ENCODE measurements around the gene ATP8B3.
"Not testable (repeated sequence)": the region's sequence is repeated elsewhere in the genome, so short reads cannot be mapped to it uniquely, and the experiment has no call there.

ATP8B3 gene

DNA sequence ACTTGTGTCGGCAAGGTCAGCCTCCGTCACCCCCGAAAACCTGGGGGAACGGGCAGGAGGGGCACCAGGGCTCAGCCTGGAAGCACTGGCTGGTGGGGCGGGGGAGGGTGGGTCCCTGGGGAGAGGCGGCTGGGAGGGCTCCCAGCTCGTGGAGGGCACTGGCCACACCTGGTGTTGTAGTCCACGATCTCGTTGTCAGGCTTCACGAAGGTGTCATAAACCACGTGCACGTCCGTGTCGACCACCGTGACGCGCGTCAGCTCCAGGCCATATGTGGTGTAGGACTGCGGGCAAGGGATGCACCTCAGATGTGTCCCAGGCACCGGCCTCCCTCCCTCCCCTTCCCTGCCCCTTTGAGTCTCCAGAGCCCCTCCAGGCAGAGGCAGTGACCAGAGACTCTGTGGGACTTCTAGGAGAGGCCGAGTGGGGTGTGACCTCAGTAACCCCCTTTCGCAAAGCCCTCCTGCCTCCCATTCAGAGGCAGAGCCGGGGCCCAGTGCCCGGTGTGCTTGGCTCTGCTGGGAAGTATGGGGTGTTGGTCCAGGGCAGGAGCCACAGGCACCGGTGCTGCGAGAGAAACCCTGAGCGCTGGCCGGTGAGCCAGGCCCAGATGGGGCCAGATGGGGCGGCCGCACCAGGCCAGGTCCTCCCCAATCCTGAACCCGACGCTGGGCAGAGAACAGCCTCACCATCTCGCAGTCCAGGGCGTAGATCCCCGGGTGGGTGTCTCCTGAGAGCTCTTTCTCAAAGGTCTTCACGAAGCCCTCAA lies 4.6 kb upstream of the ATP8B3 start:
- DNase-seq = no peak

DNA sequence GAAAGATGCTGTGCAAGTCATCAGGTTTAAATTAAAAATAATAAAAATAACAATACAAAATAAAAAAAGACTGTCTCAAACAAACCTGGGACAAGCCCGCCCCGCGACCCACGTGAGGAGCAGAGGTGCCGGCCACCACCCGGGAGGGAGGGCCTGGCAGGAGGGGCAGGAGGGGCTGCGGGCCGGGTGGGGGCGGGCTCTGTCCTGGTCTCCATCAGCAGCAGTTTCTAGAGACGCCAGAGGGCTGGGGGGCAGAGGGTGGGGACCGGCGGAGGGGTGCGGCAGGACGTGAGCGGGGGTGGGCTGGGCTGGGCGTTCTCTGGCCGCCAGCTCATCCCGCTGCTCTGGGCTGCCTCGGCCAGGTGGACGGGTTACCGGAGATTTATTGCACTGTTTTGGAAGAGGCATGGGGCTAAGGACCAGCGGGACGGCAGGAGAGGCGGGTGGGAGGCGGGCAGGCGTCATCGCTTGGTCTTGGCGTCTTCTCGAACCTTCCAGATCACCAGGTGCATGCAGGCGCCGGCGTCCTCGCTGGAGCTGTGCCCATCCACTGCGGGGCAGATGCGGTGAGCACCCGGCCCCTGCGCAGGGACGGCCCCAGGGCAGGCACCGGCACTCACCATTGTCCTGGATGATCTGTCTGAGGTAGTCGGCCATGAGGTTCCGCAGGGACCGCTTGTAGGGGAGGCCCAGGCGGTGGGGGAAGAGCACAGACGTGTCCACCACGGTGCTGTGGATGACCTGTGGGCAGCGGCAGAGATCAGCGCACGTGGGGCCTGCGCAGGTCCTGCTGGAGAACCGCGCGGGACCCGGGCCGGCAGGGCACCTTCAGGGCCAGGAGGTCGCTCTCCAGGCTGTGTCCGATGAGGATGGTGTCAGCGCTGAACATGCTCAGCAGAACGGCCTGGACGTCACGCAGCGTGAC lies 3.8 kb upstream of the ATP8B3 start:
- DNase-seq = no peak

- no peak for DNase-seq
Observed at GRCh38 chr19:1814833-1815604, 2.9 kb upstream of the ATP8B3 start.

DNA sequence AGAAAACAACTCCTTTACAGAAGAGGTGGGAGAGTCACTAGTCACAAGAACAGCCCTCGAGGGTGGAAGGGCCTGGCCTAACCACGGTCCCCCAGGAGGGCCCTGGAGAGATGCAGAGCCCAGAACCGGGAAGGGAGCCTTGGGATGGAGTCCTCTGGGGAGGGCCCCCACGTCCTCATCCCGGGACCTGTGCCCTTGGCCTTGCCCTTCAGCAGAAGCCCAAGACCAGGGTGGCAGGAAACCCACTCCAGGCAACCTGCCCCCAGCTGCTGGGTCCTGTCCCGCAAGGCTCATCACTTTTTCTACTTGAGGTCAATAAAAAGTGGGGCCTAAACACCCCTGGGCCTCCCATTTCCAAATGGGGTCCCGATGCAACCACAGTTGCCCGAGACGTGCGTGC lies 2.3 kb upstream of the ATP8B3 start:
- DNase-seq = no peak

GRCh38 chr19:1813192-1814182 lies 1.4 kb upstream of the ATP8B3 start:
- no peak for DNase-seq

GRCh38 chr19:1812426-1813191 lies 533 bp upstream of the ATP8B3 start:
- DNase-seq = no peak

GRCh38 chr19:1811472-1811894 lies 593 bp downstream of the ATP8B3 start:
- no peak for DNase-seq

GRCh38 chr19:1810439-1811160 lies 1.5 kb downstream of the ATP8B3 start:
- DNase-seq = no peak

- no peak for DNase-seq
Observed at GRCh38 chr19:1809678-1810077, 2.4 kb downstream of the ATP8B3 start.

GRCh38 chr19:1808395-1808731 lies 3.7 kb downstream of the ATP8B3 start:
- no peak for DNase-seq

GRCh38 chr19:1807695-1808394 lies 4.2 kb downstream of the ATP8B3 start:
- no peak for DNase-seq

GRCh38 chr19:1807030-1807694 lies 4.9 kb downstream of the ATP8B3 start:
- no peak for DNase-seq

- DNase-seq = no peak
Observed at GRCh38 chr19:1806184-1807029, 5.7 kb downstream of the ATP8B3 start.

DNA sequence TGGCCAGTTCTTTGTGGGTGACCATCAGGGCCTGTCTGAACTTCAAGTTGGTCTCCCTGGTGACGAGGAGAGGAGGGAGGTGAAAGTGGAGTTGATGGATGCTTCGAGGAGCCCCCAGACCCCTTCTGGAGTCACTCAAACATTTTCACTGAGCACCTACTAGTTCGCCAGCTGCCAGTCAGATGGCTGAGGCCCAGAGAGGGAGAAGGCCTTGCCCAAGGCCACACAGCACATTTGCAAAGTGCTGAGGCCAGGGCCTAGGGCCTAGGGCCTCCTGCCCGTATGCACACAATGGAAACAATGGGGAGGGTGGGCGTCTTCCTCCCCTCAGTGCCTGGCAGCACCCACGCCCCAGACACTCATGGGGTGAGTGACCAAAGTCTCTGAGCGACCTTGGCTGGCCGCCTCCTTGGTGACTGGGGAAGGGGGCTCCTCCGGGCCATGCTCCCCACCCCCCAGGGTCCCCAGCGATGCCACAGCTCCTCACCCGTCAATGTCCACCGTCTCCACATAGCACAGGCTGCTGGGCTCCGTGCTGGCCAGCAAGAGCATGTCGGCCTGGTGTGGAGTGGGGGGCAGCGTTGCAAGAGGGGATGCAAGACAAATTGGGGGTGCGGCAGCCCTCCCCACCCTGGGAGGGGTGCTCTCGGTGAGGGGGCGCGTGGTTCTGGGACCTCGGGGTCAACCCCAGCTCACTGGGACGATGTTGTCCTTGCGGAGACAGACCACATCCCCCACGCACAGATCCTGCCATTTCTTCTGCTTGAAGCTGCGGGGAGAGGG lies 6.5 kb downstream of the ATP8B3 start:
- DNase-seq = no peak

- no peak for DNase-seq
Observed at GRCh38 chr19:1804858-1805257, 7.2 kb downstream of the ATP8B3 start.

- no peak for DNase-seq
Observed at GRCh38 chr19:1799695-1800342, 12.3 kb downstream of the ATP8B3 start.

- DNase-seq = not testable (repeated sequence)
Observed at GRCh38 chr19:1797313-1797712, 14.8 kb downstream of the ATP8B3 start.

All from NCI-H2081 treated with DMSO at 0.1 percent for 48 hours (cell line).